Measurements from ENCODE around the gene PAFAH2. TPM values are rescaled to one million over a fixed set of nuclear protein-coding genes. Genes with fewer than 3 reads are reported as not detected.
"Not testable (repeated sequence)": the region's sequence is repeated elsewhere in the genome, so short reads cannot be mapped to it uniquely, and the experiment has no call there.

The PAFAH2 gene
- total RNA-seq, 1 donor from 2014 or later: 7.1 TPM

DNA sequence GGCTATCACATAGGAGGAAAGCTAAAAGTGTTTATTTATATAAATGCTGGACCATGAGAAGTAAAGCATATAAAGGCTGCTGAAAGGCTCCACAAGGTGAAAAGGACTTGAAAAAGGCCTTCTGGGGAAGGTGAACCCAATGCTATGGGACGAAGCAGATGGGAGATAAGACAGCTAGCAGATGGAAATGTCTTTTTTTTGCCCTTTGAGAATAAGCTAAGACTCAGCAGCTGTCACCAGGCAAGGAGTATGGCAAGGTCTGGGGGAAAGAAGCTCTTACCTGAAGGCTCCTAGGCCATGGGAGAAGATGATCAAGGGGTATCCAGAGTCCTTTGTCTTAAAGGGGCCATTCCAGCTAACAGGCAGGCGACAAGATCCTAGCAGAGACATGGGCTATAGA lies 9.9 kb downstream of the PAFAH2 start:
- H3K27ac ChIP-seq: no peak overlapping the region
- intact Hi-C loops (cut with DNase I): no loop called here
- H3K36me3 ChIP-seq: peaks cover 0 to 26% of the 10 kb centered on the region in 2 donors
- no peaks in the 10 kb centered on the region for H3K27me3 ChIP-seq
- H3K9me3 ChIP-seq: no peaks in the 10 kb centered on the region
- H3K4me1 ChIP-seq: no peaks in the 10 kb centered on the region
- no peak for DNase-seq (ENCODE audit: extremely low spot score in 2 of 2)
- TF ChIP-seq, protein P1, sequence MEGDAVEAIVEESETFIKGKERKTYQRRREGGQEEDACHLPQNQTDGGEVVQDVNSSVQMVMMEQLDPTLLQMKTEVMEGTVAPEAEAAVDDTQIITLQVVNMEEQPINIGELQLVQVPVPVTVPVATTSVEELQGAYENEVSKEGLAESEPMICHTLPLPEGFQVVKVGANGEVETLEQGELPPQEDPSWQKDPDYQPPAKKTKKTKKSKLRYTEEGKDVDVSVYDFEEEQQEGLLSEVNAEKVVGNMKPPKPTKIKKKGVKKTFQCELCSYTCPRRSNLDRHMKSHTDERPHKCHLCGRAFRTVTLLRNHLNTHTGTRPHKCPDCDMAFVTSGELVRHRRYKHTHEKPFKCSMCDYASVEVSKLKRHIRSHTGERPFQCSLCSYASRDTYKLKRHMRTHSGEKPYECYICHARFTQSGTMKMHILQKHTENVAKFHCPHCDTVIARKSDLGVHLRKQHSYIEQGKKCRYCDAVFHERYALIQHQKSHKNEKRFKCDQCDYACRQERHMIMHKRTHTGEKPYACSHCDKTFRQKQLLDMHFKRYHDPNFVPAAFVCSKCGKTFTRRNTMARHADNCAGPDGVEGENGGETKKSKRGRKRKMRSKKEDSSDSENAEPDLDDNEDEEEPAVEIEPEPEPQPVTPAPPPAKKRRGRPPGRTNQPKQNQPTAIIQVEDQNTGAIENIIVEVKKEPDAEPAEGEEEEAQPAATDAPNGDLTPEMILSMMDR (IDR thresholded peaks at IDR 0.05): no peak
- TF ChIP-seq POLR2A (IDR thresholded peaks at IDR 0.05) (no peak), POLR2AphosphoS5 (IDR thresholded peaks at IDR 0.05; ENCODE audit: insufficient read depth in 1 of 2, low read depth in 1 of 2) (no peak)
- H3K4me3 ChIP-seq: no peak overlapping the region

DNA sequence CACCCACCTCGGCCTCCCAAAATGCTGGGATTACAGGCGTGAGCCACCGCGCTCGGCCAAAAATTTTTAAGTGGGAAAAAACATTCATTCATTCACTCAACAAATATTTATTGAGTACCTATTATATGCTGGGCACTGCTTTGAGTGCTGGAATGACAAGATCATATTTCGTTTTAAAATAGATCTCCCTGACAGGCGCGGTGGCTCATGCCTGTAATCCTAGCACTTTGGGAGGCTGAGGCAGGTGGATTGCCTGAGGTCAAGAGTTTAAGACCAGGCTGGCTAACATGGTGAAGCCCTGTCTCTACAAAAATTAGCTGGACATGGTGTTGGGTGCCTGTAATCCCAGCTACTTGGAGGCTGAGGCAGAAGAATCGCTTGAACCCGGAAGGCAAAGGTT lies 11.1 kb downstream of the PAFAH2 start:
- H3K9me3 ChIP-seq; DNase-seq (ENCODE audit: extremely low spot score in 2 of 2); H3K4me1 ChIP-seq; intact Hi-C loops (cut with DNase I); H3K27ac ChIP-seq; H3K27me3 ChIP-seq; H3K4me3 ChIP-seq: not testable (repeated sequence)
- peaks cover 0 to 38% of the 10 kb centered on the region in 2 donors for H3K36me3 ChIP-seq

DNA sequence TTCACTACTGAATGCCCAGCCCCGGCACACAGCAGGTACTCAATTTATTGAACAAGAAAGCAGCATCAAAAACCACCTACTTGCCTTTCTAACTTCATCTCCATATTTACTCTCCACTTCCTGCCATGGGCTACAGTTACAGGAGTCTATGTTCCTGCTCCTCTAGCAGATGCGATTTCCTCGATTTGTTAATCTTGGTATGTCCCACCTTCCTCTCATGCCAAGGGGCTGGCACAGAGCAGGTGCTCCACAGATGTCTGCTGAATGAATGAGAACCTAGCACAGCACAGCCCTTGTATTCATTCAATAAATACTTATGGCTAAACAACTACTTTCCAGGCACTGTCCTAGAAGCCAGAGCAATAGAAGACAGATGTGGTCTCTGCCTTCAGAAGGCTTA lies 12.2 kb downstream of the PAFAH2 start:
- Histone ChIP-seq H3K4me3 (no peak overlapping the region), H3K9me3 (no peaks in the 10 kb centered on the region), H3K36me3 (peaks cover 0 to 49% of the 10 kb centered on the region in 2 donors), H3K27me3 (no peaks in the 10 kb centered on the region), H3K4me1 (no peaks in the 10 kb centered on the region), H3K27ac (no peak overlapping the region)
- intact Hi-C loops (cut with DNase I): no loop called here
- TF ChIP-seq, protein P1 (IDR thresholded peaks at IDR 0.05): no peak
- no peak for TF ChIP-seq POLR2AphosphoS5 (IDR thresholded peaks at IDR 0.05; ENCODE audit: insufficient read depth in 1 of 2, low read depth in 1 of 2)
- TF ChIP-seq POLR2A (IDR thresholded peaks at IDR 0.05): no peak
- DNase-seq (ENCODE audit: extremely low spot score in 2 of 2): no peak

DNA sequence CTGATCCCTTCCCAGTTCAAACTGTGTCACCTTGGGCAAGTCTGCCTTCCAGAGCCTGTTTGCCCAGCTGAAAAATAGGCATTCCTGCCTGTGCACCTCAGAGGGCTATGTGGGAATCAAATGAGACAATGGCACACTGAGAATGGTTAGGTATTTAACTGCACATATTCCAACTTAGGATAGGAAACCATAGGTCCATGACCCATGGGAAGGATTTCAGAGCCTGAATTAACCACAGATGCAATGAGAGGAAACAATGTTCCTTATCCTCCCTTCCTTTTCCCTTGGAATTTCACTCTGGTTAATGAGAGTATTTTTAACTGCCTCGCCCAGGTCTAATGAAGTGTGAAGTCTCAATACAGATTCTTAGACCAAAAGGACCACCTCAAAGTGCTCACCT lies 12.7 kb downstream of the PAFAH2 start:
- TF ChIP-seq, protein P1 (IDR thresholded peaks at IDR 0.05): no peak
- TF ChIP-seq POLR2A (IDR thresholded peaks at IDR 0.05) (no peak), POLR2AphosphoS5 (IDR thresholded peaks at IDR 0.05; ENCODE audit: insufficient read depth in 1 of 2, low read depth in 1 of 2) (no peak)
- H3K4me1 ChIP-seq: no peaks in the 10 kb centered on the region
- DNase-seq (ENCODE audit: extremely low spot score in 2 of 2): no peak
- no peaks in the 10 kb centered on the region for H3K9me3 ChIP-seq
- no peak overlapping the region for H3K27ac ChIP-seq
- H3K27me3 ChIP-seq: no peaks in the 10 kb centered on the region
- H3K4me3 ChIP-seq: no peak overlapping the region
- H3K36me3 ChIP-seq: peaks cover 0 to 51% of the 10 kb centered on the region in 2 donors
- intact Hi-C loops (cut with DNase I): no loop called here

DNA sequence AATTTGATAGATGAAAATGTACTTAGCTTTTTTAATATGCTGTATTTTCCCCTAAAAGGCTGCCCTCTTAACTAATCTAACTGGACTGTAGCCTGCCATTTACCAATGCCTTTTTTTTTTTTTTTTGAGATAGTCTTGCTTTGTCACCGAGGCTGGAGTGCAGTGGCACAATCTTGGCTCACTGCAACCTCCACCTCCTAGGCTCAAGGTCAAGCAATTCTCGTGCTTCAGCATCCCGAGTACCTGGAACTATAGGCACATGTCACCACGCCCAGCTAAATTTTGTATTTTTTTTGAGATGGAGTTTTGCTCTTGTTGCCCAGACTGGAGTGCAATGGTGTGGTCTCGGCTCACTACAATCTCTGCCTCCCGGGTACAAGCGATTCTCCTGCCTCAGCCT lies 18.7 kb downstream of the PAFAH2 start:
- H3K36me3 ChIP-seq: peaks cover 0 to 54% of the 10 kb centered on the region in 2 donors

More for the DNA sequence above, 18.7 kb downstream of the PAFAH2 start:
- no peak for DNase-seq (ENCODE audit: extremely low spot score in 2 of 2)
- no peaks in the 10 kb centered on the region for H3K4me1 ChIP-seq
- H3K27ac ChIP-seq: no peak overlapping the region
- H3K9me3 ChIP-seq: no peaks in the 10 kb centered on the region
- TF ChIP-seq, protein P1 (IDR thresholded peaks at IDR 0.05): no peak
- TF ChIP-seq POLR2AphosphoS5 (IDR thresholded peaks at IDR 0.05; ENCODE audit: insufficient read depth in 1 of 2, low read depth in 1 of 2): no peak
- no peaks in the 10 kb centered on the region for H3K27me3 ChIP-seq
- H3K4me3 ChIP-seq: no peak overlapping the region
- intact Hi-C loops (cut with DNase I): no loop called here
